C4-2B (cell line): ENCODE data around the gene KCNQ1OT1.

Source experiments
- CTCF ChIP-seq: fragments of 450-650 bp; conservative IDR thresholded peaks from 2 replicates; pipeline ENCODE4 v1.5.1; 2017; ENCODE audit warnings: mild to moderate bottlenecking
- ZFX ChIP-seq: fragments of 450-650 bp; IDR thresholded peaks from 2 replicates; pipeline ENCODE4 v1.6.1; 2017

- TF ChIP-seq CTCF: no peak
- TF ChIP-seq ZFX: no peak
Observed at GRCh38 chr11:2647167-2647566, 52.6 kb downstream of the KCNQ1OT1 start.
